ENCODE results near the gene TRMT112. TPM values are rescaled to one million over a fixed set of nuclear protein-coding genes. Genes with fewer than 3 reads are reported as not detected.

Gene TRMT112
- total RNA-seq, 3 donors from 2014 or later (not counting 1 experiment from before 2014, with no cell fraction given) = 98.4 to 106 (median 105) TPM

GRCh38 chr11:64349025-64349387 lies 31.6 kb upstream of the TRMT112 start:
- Histone ChIP-seq H3K27ac (ENCODE audit: low read length) (no peak overlapping the region), H3K4me1 (ENCODE audit: control insufficient read depth, insufficient read depth, low read length) (peaks cover 3% of the 10 kb centered on the region), H3K4me3 (ENCODE audit: low read length) (no peak overlapping the region), H3K36me3 (ENCODE audit: control insufficient read depth, insufficient read depth, low read length) (peaks cover 46% of the 10 kb centered on the region), H3K9me3 (ENCODE audit: control insufficient read depth, insufficient read depth, low read length) (no peaks in the 10 kb centered on the region), H3K27me3 (ENCODE audit: control insufficient read depth, insufficient read depth, low read length) (no peaks in the 10 kb centered on the region)
- WGBS (ENCODE audit: insufficient coverage) = 96% methylated on average over 7 of the region's 7 CpGs
- no peaks in the 10 kb centered on the region for H3K27me3 Mint-ChIP-seq (ENCODE audit: low read depth in 2 of 2)
- intact Hi-C loops (cut with micrococcal nuclease) = no loop called here
- no peak for ATAC-seq
- no peak overlapping the region for H3K4me3 Mint-ChIP-seq
- TF ChIP-seq CTCF (IDR thresholded peaks at IDR 0.05) = no peak
- peaks cover 10 to 24% of the 10 kb centered on the region in 2 donors for H3K4me1 Mint-ChIP-seq
- H3K9me3 Mint-ChIP-seq = no peaks in the 10 kb centered on the region
- H3K27ac Mint-ChIP-seq = no peak overlapping the region
- no peaks in the 10 kb centered on the region for H3K36me3 Mint-ChIP-seq
- no peak for DNase-seq

- Histone ChIP-seq H3K9me3 (ENCODE audit: control insufficient read depth, insufficient read depth, low read length) (no peaks in the 10 kb centered on the region), H3K4me1 (ENCODE audit: control insufficient read depth, insufficient read depth, low read length) (peaks cover 6% of the 10 kb centered on the region), H3K27ac (ENCODE audit: low read length) (no peak overlapping the region), H3K4me3 (ENCODE audit: low read length) (no peak overlapping the region), H3K27me3 (ENCODE audit: control insufficient read depth, insufficient read depth, low read length) (no peaks in the 10 kb centered on the region), H3K36me3 (ENCODE audit: control insufficient read depth, insufficient read depth, low read length) (peaks cover 48% of the 10 kb centered on the region)
- Mint-ChIP-seq H3K4me1 (peaks cover 10 to 24% of the 10 kb centered on the region in 2 donors), H3K4me3 (no peak overlapping the region), H3K27me3 (ENCODE audit: low read depth in 2 of 2) (no peaks in the 10 kb centered on the region), H3K27ac (no peak overlapping the region), H3K36me3 (no peaks in the 10 kb centered on the region), H3K9me3 (no peaks in the 10 kb centered on the region)
- intact Hi-C loops (cut with micrococcal nuclease) = no loop called here
- ATAC-seq (no peak), DNase-seq (no peak)
- TF ChIP-seq CTCF (IDR thresholded peaks at IDR 0.05) = no peak
- WGBS (ENCODE audit: insufficient coverage) = 92% methylated on average over 14 of the region's 14 CpGs
These were observed 31.1 kb upstream of the TRMT112 start for GRCh38 chr11:64348383-64349024.

GRCh38 chr11:64347193-64347867 lies 30.0 kb upstream of the TRMT112 start:
- Histone ChIP-seq H3K4me1 (ENCODE audit: control insufficient read depth, insufficient read depth, low read length) (peaks cover 12% of the 10 kb centered on the region), H3K27me3 (ENCODE audit: control insufficient read depth, insufficient read depth, low read length) (no peaks in the 10 kb centered on the region), H3K27ac (ENCODE audit: low read length) (no peak overlapping the region), H3K36me3 (ENCODE audit: control insufficient read depth, insufficient read depth, low read length) (peaks cover 45% of the 10 kb centered on the region), H3K9me3 (ENCODE audit: control insufficient read depth, insufficient read depth, low read length) (no peaks in the 10 kb centered on the region), H3K4me3 (ENCODE audit: low read length) (no peak overlapping the region)
- Mint-ChIP-seq H3K27ac (no peak overlapping the region), H3K4me3 (no peak overlapping the region), H3K36me3 (no peaks in the 10 kb centered on the region), H3K27me3 (ENCODE audit: low read depth in 2 of 2) (no peaks in the 10 kb centered on the region), H3K9me3 (no peaks in the 10 kb centered on the region), H3K4me1 (peaks cover 10 to 31% of the 10 kb centered on the region in 2 donors)
- TF ChIP-seq CTCF (IDR thresholded peaks at IDR 0.05) = no peak
- intact Hi-C loops (cut with micrococcal nuclease) = no loop called here
- DNase-seq (no peak), ATAC-seq (no peak)
- WGBS (ENCODE audit: insufficient coverage) = 89% methylated on average over 12 of the region's 12 CpGs
